Testis (tissue), 2 donors: ENCODE measurements around the gene GPR27.

Experiments used
- POLR2A ChIP-seq: fragments of 450-650 bp; IDR thresholded peaks from one replicate; pipeline ENCODE4 v1.6.1; 2017; ENCODE audit warnings: antibody characterized with exemption, mild to moderate bottlenecking, moderate library complexity
- TF ChIP-seq, protein P1 (sequence below), 3 experiments: fragments of 450-650 bp in 2 of 3; fragments of 200-600 bp in 1 of 3; sonication (generic) in 1 of 3; IDR thresholded peaks; one replicate each; pipeline ENCODE4 v1.5.1; 2016 to 2019; ENCODE audit warnings: antibody characterized with exemption in 3 of 3, mild to moderate bottlenecking in 2 of 3, moderate library complexity in 1 of 3

DNA sequence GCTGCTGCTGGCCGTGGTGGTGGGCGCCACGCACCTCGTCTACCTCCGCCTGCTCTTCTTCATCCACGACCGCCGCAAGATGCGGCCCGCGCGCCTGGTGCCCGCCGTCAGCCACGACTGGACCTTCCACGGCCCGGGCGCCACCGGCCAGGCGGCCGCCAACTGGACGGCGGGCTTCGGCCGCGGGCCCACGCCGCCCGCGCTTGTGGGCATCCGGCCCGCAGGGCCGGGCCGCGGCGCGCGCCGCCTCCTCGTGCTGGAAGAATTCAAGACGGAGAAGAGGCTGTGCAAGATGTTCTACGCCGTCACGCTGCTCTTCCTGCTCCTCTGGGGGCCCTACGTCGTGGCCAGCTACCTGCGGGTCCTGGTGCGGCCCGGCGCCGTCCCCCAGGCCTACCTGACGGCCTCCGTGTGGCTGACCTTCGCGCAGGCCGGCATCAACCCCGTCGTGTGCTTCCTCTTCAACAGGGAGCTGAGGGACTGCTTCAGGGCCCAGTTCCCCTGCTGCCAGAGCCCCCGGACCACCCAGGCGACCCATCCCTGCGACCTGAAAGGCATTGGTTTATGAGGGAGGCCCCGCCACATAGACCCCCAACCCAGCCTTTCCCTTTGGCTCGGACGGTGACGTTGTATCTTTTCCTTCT lies 1.1 kb downstream of the GPR27 start:
- TF ChIP-seq, protein P1, sequence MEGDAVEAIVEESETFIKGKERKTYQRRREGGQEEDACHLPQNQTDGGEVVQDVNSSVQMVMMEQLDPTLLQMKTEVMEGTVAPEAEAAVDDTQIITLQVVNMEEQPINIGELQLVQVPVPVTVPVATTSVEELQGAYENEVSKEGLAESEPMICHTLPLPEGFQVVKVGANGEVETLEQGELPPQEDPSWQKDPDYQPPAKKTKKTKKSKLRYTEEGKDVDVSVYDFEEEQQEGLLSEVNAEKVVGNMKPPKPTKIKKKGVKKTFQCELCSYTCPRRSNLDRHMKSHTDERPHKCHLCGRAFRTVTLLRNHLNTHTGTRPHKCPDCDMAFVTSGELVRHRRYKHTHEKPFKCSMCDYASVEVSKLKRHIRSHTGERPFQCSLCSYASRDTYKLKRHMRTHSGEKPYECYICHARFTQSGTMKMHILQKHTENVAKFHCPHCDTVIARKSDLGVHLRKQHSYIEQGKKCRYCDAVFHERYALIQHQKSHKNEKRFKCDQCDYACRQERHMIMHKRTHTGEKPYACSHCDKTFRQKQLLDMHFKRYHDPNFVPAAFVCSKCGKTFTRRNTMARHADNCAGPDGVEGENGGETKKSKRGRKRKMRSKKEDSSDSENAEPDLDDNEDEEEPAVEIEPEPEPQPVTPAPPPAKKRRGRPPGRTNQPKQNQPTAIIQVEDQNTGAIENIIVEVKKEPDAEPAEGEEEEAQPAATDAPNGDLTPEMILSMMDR (IDR thresholded peaks at IDR 0.05) = no peak
- TF ChIP-seq POLR2A = no peak
